ENCODE measurements around the gene RAD21L1. TPM values are rescaled to one million over a fixed set of nuclear protein-coding genes. Genes with fewer than 3 reads are reported as not detected.

The RAD21L1 gene
- total RNA-seq, 1 experiment from 2014 or later: not detected

DNA sequence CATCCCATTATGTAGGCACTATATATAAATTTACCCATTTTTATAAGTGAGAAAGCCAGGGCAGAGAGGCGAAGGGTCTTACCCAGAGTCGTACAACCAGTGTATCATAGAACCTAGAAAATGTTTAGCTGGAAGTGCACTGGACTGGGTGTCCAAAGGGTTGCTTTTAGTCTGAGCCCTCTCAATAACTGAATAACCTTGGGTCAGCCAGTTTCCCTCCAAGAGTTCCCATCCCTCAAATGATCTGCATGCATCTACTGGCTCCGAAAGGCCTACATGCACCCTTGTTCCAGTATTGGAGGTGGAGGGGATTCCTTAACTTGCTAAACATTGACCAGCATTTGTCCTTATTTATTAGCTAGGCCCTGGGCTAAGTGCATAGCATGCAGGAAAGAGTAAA lies 44.0 kb downstream of the RAD21L1 start:
- peaks cover 12% of the 10 kb centered on the region for H3K4me1 Mint-ChIP-seq (ENCODE audit: low read depth, unreplicated experiment)
- no peak overlapping the region for H3K27ac Mint-ChIP-seq (ENCODE audit: unreplicated experiment)
- intact Hi-C loops (cut with micrococcal nuclease; ENCODE audit: unreplicated experiment): no loop called here
- BruUV-seq (replicated peaks): no TSS peak
- no peak overlapping the region for H3K4me3 Mint-ChIP-seq (ENCODE audit: low read depth, unreplicated experiment)
- no peaks in the 10 kb centered on the region for H3K27me3 Mint-ChIP-seq (ENCODE audit: unreplicated experiment)
- H3K36me3 Mint-ChIP-seq (ENCODE audit: insufficient read depth, unreplicated experiment): peaks cover 14% of the 10 kb centered on the region
- TF ChIP-seq, protein P1, sequence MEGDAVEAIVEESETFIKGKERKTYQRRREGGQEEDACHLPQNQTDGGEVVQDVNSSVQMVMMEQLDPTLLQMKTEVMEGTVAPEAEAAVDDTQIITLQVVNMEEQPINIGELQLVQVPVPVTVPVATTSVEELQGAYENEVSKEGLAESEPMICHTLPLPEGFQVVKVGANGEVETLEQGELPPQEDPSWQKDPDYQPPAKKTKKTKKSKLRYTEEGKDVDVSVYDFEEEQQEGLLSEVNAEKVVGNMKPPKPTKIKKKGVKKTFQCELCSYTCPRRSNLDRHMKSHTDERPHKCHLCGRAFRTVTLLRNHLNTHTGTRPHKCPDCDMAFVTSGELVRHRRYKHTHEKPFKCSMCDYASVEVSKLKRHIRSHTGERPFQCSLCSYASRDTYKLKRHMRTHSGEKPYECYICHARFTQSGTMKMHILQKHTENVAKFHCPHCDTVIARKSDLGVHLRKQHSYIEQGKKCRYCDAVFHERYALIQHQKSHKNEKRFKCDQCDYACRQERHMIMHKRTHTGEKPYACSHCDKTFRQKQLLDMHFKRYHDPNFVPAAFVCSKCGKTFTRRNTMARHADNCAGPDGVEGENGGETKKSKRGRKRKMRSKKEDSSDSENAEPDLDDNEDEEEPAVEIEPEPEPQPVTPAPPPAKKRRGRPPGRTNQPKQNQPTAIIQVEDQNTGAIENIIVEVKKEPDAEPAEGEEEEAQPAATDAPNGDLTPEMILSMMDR (IDR thresholded peaks at IDR 0.05; ENCODE audit: unreplicated experiment): no peak
- no peaks in the 10 kb centered on the region for H3K9me3 Mint-ChIP-seq (ENCODE audit: low read depth, unreplicated experiment)
- no peak for DNase-seq
- CTCF ChIA-PET: no interaction called here

DNA sequence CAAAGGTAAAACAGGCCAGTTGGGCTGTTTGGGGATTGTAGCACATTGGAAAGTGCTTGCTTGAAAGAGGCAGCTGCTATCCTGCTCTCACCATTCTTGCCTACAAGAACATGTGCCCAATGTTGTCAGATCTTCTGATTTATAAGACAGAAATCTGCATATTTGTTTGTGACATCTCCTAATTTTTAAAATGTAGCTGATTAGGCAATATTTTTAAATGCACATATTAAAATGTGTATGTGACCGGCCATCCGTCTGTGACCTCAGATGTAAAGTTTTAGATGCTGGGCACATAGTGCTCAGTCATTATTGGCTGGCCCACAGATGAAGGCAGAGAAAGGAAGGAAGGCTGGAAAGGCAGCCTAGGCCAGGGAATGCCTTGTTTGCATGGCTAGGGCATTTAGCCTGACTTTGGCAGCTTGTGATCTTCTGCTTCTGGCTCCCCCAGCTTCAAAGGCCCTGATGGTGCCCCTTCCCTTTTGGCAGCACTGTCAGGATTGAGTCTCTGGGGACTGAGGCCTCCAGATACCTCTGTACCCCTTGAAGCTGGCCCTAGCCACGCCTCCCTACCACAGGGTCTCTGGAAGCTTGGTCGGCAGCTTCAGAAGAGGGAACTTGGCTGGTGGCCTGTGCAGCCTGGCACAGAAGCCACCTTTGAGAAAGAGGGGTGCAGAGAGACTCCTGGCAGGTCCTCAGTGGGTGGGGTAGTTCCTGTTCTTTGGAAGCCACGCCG lies 46.7 kb downstream of the RAD21L1 start:
- BruUV-seq (replicated peaks): no TSS peak
- intact Hi-C loops (cut with micrococcal nuclease; ENCODE audit: unreplicated experiment): no loop called here
- Mint-ChIP-seq H3K9me3 (ENCODE audit: low read depth, unreplicated experiment) (no peaks in the 10 kb centered on the region), H3K27me3 (ENCODE audit: unreplicated experiment) (no peaks in the 10 kb centered on the region), H3K27ac (ENCODE audit: unreplicated experiment) (no peak overlapping the region), H3K4me1 (ENCODE audit: low read depth, unreplicated experiment) (no peaks in the 10 kb centered on the region), H3K4me3 (ENCODE audit: low read depth, unreplicated experiment) (no peak overlapping the region), H3K36me3 (ENCODE audit: insufficient read depth, unreplicated experiment) (no peaks in the 10 kb centered on the region)
- TF ChIP-seq, protein P1 (IDR thresholded peaks at IDR 0.05; ENCODE audit: unreplicated experiment): no peak
- CTCF ChIA-PET: no interaction called here
- no peak for DNase-seq

DNA sequence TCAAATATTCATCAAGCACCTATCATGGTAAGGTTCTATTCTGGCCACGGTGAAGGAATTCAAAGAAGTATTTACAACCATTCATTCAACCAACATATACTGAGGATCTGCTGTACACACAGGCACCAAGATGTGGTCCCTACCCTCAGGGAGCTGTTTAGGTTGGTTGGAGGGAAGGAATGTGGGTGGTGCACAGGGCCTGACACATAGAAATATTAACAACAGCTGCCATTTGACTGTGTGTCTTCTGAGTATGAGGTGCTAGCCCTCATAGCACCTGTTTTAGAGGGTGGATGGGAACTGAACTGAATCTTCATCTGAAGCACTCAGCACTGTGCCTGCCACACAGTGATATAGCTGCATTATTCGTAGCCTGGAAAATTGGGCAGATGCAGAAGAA lies 47.5 kb downstream of the RAD21L1 start:
- Mint-ChIP-seq H3K27ac (ENCODE audit: unreplicated experiment) (no peak overlapping the region), H3K9me3 (ENCODE audit: low read depth, unreplicated experiment) (no peaks in the 10 kb centered on the region), H3K4me3 (ENCODE audit: low read depth, unreplicated experiment) (no peak overlapping the region), H3K27me3 (ENCODE audit: unreplicated experiment) (no peaks in the 10 kb centered on the region), H3K36me3 (ENCODE audit: insufficient read depth, unreplicated experiment) (no peaks in the 10 kb centered on the region), H3K4me1 (ENCODE audit: low read depth, unreplicated experiment) (no peaks in the 10 kb centered on the region)
- TF ChIP-seq, protein P1 (IDR thresholded peaks at IDR 0.05; ENCODE audit: unreplicated experiment): no peak
- CTCF ChIA-PET: no interaction called here
- DNase-seq: no peak
- BruUV-seq (replicated peaks): no TSS peak
- intact Hi-C loops (cut with micrococcal nuclease; ENCODE audit: unreplicated experiment): no loop called here

GRCh38 chr20:1274485-1275311 lies 48.9 kb downstream of the RAD21L1 start:
- Mint-ChIP-seq H3K27me3 (ENCODE audit: unreplicated experiment) (no peaks in the 10 kb centered on the region), H3K4me1 (ENCODE audit: low read depth, unreplicated experiment) (no peaks in the 10 kb centered on the region), H3K27ac (ENCODE audit: unreplicated experiment) (no peak overlapping the region), H3K36me3 (ENCODE audit: insufficient read depth, unreplicated experiment) (no peaks in the 10 kb centered on the region), H3K9me3 (ENCODE audit: low read depth, unreplicated experiment) (no peaks in the 10 kb centered on the region), H3K4me3 (ENCODE audit: low read depth, unreplicated experiment) (no peak overlapping the region)
- no TSS peak for BruUV-seq (replicated peaks)
- intact Hi-C loops (cut with micrococcal nuclease; ENCODE audit: unreplicated experiment): no loop called here
- TF ChIP-seq, protein P1 (IDR thresholded peaks at IDR 0.05; ENCODE audit: unreplicated experiment): no peak
- CTCF ChIA-PET: no interaction called here
- no peak for DNase-seq

Data from Calu3 (cell line).